Central memory CD8-positive, alpha-beta T cell (primary cell): Measurements from ENCODE around the gene SUGCT.
"Not testable (repeated sequence)": the region's sequence is repeated elsewhere in the genome, so short reads cannot be mapped to it uniquely, and the experiment has no call there.

Experiments
- ATAC-seq: fragments of 150-1000 bp; cut with Tn5 transposase; replicated peaks from 2 replicates; pipeline ENCODE4 v1.10.0; 2022; ENCODE audit warnings: mild to moderate bottlenecking, moderate FRiP score, moderate number of reproducible peaks; ENCODE audit not compliant: poor library complexity, severe bottlenecking; ENCODE audit errors: extremely low read depth
- DNase-seq, 2 donors: peaks; one replicate each; pipeline ENCODE4 v3.0.0; 2021; ENCODE audit warnings: low spot score in 2 of 2
- H3K27ac Mint-ChIP-seq: one replicate; pipeline ENCODE4 v1.8.0; 2022; ENCODE audit warnings: low read depth, mild to moderate bottlenecking, moderate library complexity, mixed read lengths
- H3K27me3 Mint-ChIP-seq: one replicate; pipeline ENCODE4 v1.8.0; 2022; ENCODE audit warnings: mixed read lengths
- H3K36me3 Mint-ChIP-seq: one replicate; pipeline ENCODE4 v1.8.0; 2022; ENCODE audit warnings: mild to moderate bottlenecking, moderate library complexity, mixed read lengths; ENCODE audit not compliant: insufficient read depth
- H3K4me1 Mint-ChIP-seq: one replicate; pipeline ENCODE4 v1.8.0; 2022; ENCODE audit warnings: mixed read lengths
- H3K4me3 Mint-ChIP-seq: one replicate; pipeline ENCODE4 v1.8.0; 2022; ENCODE audit warnings: mild to moderate bottlenecking, moderate library complexity, mixed read lengths
- H3K9me3 Mint-ChIP-seq: one replicate; pipeline ENCODE4 v1.8.0; 2022; ENCODE audit warnings: mixed read lengths

SUGCT gene

DNA sequence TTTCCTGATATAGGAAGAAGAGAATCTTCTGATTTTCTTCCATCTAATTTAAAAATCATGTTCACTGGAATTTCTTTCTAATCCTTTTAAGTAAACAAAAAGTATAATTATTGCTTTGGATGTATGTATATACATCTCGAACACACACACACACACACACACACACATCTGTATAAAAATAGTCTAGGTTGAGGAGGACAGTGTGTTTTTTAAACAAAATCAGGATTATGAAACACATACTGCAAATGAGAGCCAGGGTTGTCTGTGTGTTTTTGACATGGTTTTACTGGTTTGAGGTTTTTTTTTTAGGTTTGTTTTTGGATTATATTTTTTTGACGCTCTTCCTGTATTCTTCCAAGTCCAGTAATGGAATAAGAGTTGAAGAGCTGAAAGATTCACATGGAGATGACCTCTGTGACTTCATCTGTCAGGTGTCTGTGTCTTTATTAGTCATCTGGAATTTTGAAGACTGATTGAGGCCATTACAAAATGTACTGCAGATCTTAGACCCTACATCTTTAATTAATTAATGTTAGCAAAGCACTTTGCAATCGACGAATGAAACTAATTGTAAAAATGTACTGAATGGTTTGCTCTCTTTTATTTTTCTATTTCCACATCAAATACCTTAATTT, 237.1 kb downstream of the SUGCT start:
- no peaks in the 10 kb centered on the region for H3K4me1 Mint-ChIP-seq
- H3K27ac Mint-ChIP-seq, result no peak overlapping the region
- H3K36me3 Mint-ChIP-seq, result no peaks in the 10 kb centered on the region
- no peaks in the 10 kb centered on the region for H3K27me3 Mint-ChIP-seq
- peaks cover 24% of the 10 kb centered on the region for H3K9me3 Mint-ChIP-seq
- DNase-seq (no peak), ATAC-seq (no peak)
- H3K4me3 Mint-ChIP-seq, result no peak overlapping the region

DNA sequence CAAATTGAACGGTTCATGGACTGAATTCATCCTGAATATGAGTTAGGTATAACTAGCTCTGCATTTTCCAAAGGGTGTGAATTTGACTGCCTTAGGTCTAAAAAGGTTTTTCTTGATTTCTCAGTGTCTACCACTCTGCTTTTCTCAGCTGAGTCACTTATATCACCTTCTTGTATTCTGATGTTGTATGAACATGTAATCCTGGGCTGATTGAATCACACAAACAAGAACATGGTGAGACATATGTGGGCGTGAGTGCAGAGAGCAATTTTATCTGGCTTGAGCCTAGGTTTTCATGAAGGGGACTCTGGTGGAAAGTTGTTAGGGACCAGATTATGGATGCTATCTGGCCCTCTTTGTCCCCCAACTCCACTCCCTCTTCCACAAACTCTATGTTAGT, 239.8 kb downstream of the SUGCT start:
- peaks cover 26% of the 10 kb centered on the region for H3K9me3 Mint-ChIP-seq

DNA sequence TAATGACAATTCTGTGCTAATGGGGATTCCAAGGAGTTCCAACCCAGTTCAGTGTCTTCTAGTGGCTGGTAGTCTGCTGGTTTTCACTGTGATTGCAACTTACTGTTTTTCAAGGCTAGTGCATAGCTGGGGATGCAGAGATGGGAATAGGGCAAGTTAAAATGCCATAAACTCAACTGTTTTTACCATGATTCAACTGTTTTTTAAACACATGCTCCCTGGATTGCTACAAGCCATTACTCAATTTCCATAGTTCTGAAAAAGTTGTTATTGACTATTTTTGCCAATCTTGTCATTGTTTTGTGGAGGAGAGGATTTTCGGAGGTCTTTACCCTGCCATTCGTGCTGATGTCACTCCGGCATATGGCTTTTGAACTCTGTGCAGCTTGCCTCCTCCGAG, 245.3 kb downstream of the SUGCT start:
- H3K27me3 Mint-ChIP-seq, result no peaks in the 10 kb centered on the region
- no peak overlapping the region for H3K27ac Mint-ChIP-seq
- no peak overlapping the region for H3K4me3 Mint-ChIP-seq
- H3K4me1 Mint-ChIP-seq, result no peaks in the 10 kb centered on the region
- DNase-seq, result no peak
- H3K36me3 Mint-ChIP-seq, result no peaks in the 10 kb centered on the region
- peaks cover 27% of the 10 kb centered on the region for H3K9me3 Mint-ChIP-seq
- ATAC-seq, result no peak

More for the DNA sequence above, 239.8 kb downstream of the SUGCT start:
- no peaks in the 10 kb centered on the region for H3K36me3 Mint-ChIP-seq
- H3K4me3 Mint-ChIP-seq, result no peak overlapping the region
- H3K4me1 Mint-ChIP-seq, result no peaks in the 10 kb centered on the region
- no peak for DNase-seq
- H3K27me3 Mint-ChIP-seq, result no peaks in the 10 kb centered on the region
- H3K27ac Mint-ChIP-seq, result no peak overlapping the region
- ATAC-seq, result no peak

DNA sequence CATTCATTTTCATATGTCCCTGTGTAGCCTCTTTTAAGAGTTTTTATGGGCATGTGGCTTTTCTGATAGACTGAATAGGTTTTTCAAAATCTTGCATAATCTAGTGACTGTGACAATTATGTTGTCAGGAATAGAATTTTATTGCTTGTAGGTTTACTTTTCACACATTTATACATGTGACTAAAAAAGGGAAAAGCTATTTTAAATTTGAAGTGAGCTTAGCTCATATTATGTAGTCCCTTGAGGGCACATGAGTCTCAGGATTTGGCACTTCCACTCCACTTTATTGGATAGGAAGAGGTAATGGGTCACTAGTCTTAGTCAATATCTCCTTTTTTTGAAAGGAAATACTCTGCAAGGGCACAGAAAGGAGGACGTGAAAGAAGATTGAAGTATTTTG, 247.3 kb downstream of the SUGCT start:
- Mint-ChIP-seq H3K4me1 (no peaks in the 10 kb centered on the region), H3K36me3 (no peaks in the 10 kb centered on the region), H3K9me3 (peaks cover 29% of the 10 kb centered on the region), H3K27ac (no peak overlapping the region), H3K27me3 (no peaks in the 10 kb centered on the region), H3K4me3 (no peak overlapping the region)
- ATAC-seq (no peak), DNase-seq (no peak)

DNA sequence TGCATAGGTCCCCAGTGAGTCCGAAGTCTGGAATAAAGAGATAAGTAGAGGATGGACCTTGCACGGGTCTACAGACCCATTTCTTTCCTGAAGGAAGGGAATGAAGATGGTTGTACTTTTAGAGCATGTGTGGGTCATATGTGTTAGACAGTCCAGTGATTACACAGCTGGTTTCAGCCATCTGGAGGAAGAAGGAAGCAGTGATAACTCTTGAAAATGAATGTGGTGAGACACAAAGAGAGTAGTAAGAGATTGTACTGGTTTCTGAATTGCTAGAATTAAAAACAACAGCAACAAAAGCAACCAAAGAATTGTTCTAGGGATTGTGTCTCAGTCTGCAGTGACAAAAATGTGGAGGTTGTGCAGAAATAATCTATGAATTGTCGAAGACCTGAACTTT, 258.9 kb downstream of the SUGCT start:
- DNase-seq (no peak), ATAC-seq (no peak)
- no peaks in the 10 kb centered on the region for H3K36me3 Mint-ChIP-seq
- H3K4me3 Mint-ChIP-seq, result no peak overlapping the region
- H3K27me3 Mint-ChIP-seq, result no peaks in the 10 kb centered on the region
- peaks cover 5% of the 10 kb centered on the region for H3K9me3 Mint-ChIP-seq
- no peaks in the 10 kb centered on the region for H3K4me1 Mint-ChIP-seq
- H3K27ac Mint-ChIP-seq, result no peak overlapping the region

DNA sequence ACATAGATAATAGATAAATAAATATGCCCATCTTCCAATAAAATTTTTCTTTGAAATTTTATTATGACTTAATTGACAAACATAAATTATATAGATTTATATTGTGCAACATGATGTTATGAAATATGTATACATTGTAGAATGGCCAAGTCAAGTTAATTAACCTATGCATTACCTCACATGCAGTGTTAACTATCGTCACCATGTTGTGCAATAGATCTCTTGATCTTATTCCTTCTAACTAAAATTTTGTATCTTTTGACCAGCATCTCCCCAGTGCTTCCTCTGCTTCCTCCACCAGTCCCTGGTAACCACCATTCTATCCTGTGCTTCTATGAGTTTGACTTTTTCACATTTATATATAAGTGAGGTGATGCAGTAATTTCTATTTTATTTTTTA, 259.6 kb downstream of the SUGCT start:
- Mint-ChIP-seq H3K4me3 (no peak overlapping the region), H3K9me3 (peaks cover 6% of the 10 kb centered on the region), H3K27me3 (no peaks in the 10 kb centered on the region), H3K36me3 (no peaks in the 10 kb centered on the region), H3K27ac (no peak overlapping the region), H3K4me1 (no peaks in the 10 kb centered on the region)
- DNase-seq (no peak), ATAC-seq (no peak)

DNA sequence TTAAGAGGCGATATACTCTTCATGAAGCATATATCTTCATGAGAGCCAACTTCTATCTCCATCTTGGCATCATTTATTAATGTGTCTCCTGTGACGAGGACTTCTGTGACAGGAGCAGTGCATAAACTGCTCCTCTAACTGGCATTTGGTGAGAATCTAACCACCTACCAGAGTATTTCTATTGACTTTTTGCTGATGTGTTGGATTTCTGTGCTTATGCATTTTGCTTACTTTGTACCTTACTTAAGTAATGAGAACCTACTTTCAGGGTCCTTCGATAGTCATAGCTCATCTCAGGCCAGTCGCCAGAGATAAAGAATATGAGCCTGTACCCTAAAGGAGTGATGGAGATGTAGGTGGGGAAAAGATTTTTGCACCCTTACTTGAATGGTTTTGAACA, 265.7 kb downstream of the SUGCT start:
- Mint-ChIP-seq H3K27ac (no peak overlapping the region), H3K36me3 (no peaks in the 10 kb centered on the region), H3K4me3 (no peak overlapping the region), H3K9me3 (peaks cover 19% of the 10 kb centered on the region), H3K27me3 (no peaks in the 10 kb centered on the region), H3K4me1 (no peaks in the 10 kb centered on the region)
- DNase-seq (no peak), ATAC-seq (no peak)

DNA sequence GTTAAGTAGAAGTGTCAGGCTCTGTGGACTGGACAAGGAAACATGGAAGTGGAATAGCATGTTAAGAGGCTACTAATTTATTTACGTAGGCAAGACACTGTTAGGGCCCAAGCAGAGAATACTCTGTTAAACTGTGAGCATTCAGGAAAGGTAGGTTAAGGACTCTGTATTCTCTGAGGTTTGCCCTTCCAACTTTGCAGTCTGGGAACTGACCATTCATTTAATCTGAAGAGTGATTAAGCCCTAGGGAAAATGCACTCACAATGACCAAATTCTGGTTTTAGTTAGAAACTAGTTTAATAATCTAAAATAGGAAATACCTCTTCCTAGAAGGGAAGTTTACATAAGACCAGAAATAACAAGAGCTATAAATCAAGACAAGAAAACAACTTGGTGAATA, 266.6 kb downstream of the SUGCT start:
- no peak overlapping the region for H3K27ac Mint-ChIP-seq
- ATAC-seq (no peak), DNase-seq (no peak)
- no peaks in the 10 kb centered on the region for H3K4me1 Mint-ChIP-seq
- no peaks in the 10 kb centered on the region for H3K36me3 Mint-ChIP-seq
- no peaks in the 10 kb centered on the region for H3K27me3 Mint-ChIP-seq
- peaks cover 26% of the 10 kb centered on the region for H3K9me3 Mint-ChIP-seq
- H3K4me3 Mint-ChIP-seq, result no peak overlapping the region

DNA sequence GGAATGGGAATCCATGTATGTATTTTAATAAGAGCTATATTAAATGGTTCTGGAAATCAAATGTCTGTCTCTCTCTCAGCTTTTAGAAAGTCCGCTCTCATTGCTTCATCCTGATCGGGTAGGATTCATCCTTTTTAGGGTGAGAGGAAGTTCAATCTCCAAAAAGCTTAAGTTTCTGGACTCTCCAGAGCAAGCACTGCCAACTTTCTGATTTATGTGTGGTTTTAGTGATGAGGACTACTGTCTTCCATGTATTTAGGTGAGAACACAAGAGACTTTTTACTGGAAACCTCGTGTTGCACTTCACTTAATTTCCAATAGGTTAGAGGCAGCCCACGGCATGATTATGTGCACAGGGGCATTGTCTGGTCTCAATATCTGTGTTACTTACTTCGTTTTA, 267.9 kb downstream of the SUGCT start:
- Mint-ChIP-seq H3K36me3 (no peaks in the 10 kb centered on the region), H3K27me3 (no peaks in the 10 kb centered on the region), H3K9me3 (peaks cover 26% of the 10 kb centered on the region), H3K4me3 (no peak overlapping the region), H3K27ac (no peak overlapping the region), H3K4me1 (no peaks in the 10 kb centered on the region)
- DNase-seq (no peak), ATAC-seq (no peak)

DNA sequence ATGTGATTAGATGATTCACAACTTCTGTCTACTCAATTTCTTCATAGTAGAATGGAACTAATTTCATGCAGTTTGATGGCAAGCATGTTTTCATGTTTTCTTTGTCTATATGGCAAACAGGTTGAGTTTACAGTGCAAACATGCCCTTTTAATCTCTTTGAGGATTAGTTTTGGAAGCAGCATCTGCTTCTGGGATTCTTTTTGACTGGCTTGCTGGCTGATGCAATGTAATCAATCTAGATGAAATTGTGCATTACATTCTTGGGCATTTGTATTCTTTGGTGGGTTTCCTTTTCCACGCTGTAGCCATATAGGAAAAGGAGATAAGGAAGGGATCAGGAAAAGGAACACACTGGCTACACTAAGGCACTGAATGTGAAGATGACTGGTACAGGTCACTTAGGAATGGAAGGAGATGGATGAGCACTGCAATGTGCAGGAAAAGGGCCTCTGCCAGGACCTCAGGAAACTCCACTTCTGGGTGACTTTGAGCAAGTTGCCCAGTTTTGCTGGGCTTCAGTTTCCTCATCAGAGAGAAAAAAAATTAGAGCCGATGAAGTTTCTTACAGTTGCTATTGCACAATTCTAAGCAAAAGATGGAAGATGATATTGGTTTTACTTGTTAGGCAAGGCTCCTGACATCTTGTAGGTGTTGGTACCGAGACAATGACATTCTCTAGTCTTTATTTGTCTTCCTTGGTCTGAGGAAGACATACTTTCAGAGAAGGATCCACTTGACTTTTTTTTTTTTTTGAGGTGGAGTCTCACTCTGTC, 269.1 kb downstream of the SUGCT start:
- H3K36me3 Mint-ChIP-seq, result no peaks in the 10 kb centered on the region

DNA sequence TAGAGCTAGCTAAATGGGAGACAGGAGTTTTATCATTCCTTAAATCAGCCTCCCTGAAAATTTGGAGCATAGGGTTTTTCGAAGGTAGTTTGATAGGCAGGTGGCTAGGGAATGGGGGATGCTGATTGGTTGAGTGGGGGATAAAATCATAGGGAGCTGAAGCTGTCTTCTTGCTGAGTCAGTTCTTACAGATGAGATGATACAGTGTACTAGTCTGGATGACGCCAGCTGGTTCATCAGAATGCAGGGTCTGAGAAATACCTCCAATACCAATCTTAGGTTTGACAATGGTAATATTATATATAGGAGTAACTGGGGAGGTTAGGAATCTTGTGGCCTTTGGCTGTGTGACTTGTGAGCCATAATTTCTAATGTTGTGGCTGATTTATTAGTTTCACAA, 271.2 kb downstream of the SUGCT start:
- Mint-ChIP-seq H3K4me3 (no peak overlapping the region), H3K27me3 (no peaks in the 10 kb centered on the region), H3K4me1 (no peaks in the 10 kb centered on the region), H3K36me3 (no peaks in the 10 kb centered on the region), H3K27ac (no peak overlapping the region), H3K9me3 (peaks cover 13% of the 10 kb centered on the region)
- DNase-seq, result no peak
- no peak for ATAC-seq

More for the DNA sequence above, 269.1 kb downstream of the SUGCT start:
- Mint-ChIP-seq H3K4me3 (no peak overlapping the region), H3K9me3 (peaks cover 20% of the 10 kb centered on the region), H3K27ac (no peak overlapping the region), H3K4me1 (no peaks in the 10 kb centered on the region), H3K27me3 (no peaks in the 10 kb centered on the region)
- ATAC-seq (no peak), DNase-seq (no peak)

DNA sequence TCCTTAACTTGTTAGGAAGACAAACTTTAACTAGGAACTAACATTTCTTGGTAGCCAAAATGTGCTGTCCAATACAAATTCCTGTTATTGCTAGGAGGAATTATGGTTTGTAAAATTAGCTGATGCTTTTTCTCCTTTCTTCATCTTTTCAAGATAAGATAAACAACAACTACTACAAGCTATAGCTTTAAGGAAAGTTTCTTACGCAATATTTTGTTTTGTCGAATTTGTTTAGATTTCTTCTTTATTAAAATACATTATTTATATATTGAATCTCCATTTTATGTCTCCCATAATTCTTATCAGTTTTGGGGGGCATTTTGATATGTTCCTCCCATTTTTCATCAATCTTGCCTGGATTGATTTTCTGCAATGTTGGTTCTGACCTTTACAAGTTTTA, 277.5 kb downstream of the SUGCT start:
- no peak for ATAC-seq
- H3K27me3 Mint-ChIP-seq, result no peaks in the 10 kb centered on the region
- no peaks in the 10 kb centered on the region for H3K4me1 Mint-ChIP-seq
- H3K27ac Mint-ChIP-seq, result no peak overlapping the region
- no peak overlapping the region for H3K4me3 Mint-ChIP-seq
- H3K36me3 Mint-ChIP-seq, result peaks cover 4% of the 10 kb centered on the region
- no peak for DNase-seq
- peaks cover 6% of the 10 kb centered on the region for H3K9me3 Mint-ChIP-seq

DNA sequence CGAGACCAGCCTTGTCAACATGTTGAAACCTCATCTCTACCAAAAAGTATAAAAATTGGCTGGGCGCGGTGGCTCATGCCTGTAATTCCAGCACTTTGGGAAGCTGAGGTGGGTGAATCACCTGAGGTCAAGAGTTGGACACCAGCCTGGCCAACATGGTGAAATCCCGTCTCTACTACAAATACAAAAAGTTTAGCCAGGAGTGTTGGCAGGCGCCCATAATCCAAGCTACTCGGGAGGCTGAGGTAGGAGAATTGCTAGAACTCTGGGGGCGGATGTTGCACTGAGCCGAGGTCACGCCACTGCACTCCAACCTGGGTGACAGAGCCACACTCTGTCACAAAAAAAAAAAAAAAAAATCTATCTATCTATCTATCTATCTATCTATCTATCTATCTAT, 279.9 kb downstream of the SUGCT start:
- not testable (repeated sequence) for H3K9me3 Mint-ChIP-seq, ATAC-seq, H3K4me3 Mint-ChIP-seq, H3K36me3 Mint-ChIP-seq, DNase-seq, H3K27me3 Mint-ChIP-seq, H3K4me1 Mint-ChIP-seq, H3K27ac Mint-ChIP-seq
